BLaER1 treated with 17β-estradiol and CSF1 and Interleukin-3, amounts not matched to agents 10 nM and 100 nM (cell line): ENCODE data around the gene TEX11.

Source experiments
- H3K27ac ChIP-seq, 11 experiments: shearing (Covaris generic); formaldehyde crosslinking; 2 replicates each; pipeline ENCODE4 v1.8.1; 2022
- H3K27me3 ChIP-seq, 11 experiments: shearing (Covaris generic); formaldehyde crosslinking; 2 replicates each; pipeline ENCODE4 v1.8.1; 2022
- H3K36me3 ChIP-seq, 11 experiments: shearing (Covaris generic); formaldehyde crosslinking; 2 replicates each; pipeline ENCODE4 v1.8.1; 2022
- H3K4me1 ChIP-seq, 10 experiments: shearing (Covaris generic); formaldehyde crosslinking; 2 replicates each; pipeline ENCODE4 v1.8.1; 2022
- H3K4me2 ChIP-seq, 11 experiments: shearing (Covaris generic); formaldehyde crosslinking; 2 replicates each; pipeline ENCODE4 v1.8.1; 2022
- H3K4me3 ChIP-seq, 10 experiments: shearing (Covaris generic); formaldehyde crosslinking; 2 replicates each; pipeline ENCODE4 v1.8.1; 2022
- H3K9ac ChIP-seq, 11 experiments: shearing (Covaris generic); formaldehyde crosslinking; 2 replicates each; pipeline ENCODE4 v1.8.1; 2022
- H3K9me3 ChIP-seq, 11 experiments: shearing (Covaris generic); formaldehyde crosslinking; replicated peaks in 1 of 11; 2 replicates each; pipeline ENCODE4 v1.8.1; 2022
- H4K20me1 ChIP-seq, 11 experiments: shearing (Covaris generic); formaldehyde crosslinking; 2 replicates each; pipeline ENCODE4 v1.8.1; 2022
- Cebpa-rat ChIP-seq, 11 experiments: shearing (Covaris generic); IDR thresholded peaks; 2 replicates each; pipeline ENCODE4 v1.8.1; 2022

Gene TEX11

DNA sequence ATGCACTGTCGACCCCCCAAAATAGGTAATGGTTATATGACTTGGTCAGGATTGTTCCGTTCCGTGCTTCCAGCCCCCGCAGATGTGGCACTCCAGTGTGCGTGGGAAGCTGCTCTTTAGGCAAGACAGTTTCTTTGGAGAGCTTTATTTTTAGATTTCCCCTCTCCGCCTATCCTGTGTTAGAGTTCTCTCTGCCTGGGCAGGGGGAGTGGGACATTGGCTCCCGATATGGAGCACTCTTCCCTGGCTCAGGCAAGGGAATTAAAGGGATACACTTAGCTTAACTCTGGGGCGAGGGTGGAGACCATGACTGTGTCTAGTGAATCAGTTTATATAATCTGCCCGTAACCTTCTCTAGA, 427.9 kb downstream of the TEX11 start:
- Histone ChIP-seq H3K4me2 (peak overlapping the region; percentile 1 to 45 (median 25); a peak in 13 of 22 replicates), H3K27ac (no peak overlapping the region)
- TF ChIP-seq Cebpa-rat (IDR thresholded peaks at IDR 0.05) = no peak

DNA sequence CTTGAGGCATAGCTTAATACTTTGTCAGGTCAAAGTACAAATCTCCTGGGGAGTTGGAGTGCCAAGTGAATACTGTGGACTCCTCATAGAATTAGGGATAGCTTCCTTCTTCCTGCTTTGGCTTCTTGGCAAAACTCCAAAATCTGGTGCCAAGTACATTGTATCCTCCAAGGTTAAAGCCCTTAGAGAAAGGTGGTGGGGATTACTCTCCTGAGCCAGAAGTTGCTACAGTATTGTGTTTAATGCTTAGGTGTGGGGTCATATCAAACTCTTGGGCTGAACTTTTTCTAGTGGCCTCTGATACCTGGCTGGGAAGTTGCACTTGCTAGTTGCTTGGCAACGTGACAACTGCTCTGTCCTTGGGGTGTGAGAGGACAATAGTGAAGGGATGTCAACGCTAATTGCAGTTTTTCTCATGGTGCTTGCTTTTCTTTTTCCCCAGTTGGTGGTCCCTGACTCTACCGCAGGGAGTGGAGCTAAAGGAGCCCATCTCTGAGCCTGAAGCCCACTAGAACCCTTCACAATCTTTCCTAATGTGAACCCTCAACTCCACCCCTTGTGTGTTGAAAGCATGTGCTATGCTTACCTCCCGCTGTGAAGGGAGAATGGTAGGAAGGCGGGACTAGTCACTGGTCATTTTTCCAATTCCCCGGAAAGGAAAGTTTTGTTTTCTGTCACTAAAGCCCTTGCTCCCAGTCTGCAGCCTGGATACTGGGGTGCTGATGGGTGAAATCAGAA, 428.4 kb downstream of the TEX11 start:
- H4K20me1 ChIP-seq = peaks cover 0 to 67% (median 39%) of the 10 kb centered on the region in 11 experiments; a peak in 14 of 22 replicates

More for the DNA sequence above, 427.9 kb downstream of the TEX11 start:
- peaks cover 42 to 70% (median 52%) of the 10 kb centered on the region in 10 experiments for H3K4me1 ChIP-seq
- peaks cover 0 to 69% (median 39%) of the 10 kb centered on the region in 11 experiments; a peak in 14 of 22 replicates for H4K20me1 ChIP-seq
- H3K9ac ChIP-seq = no peak overlapping the region
- H3K9me3 ChIP-seq = no peaks in the 10 kb centered on the region
- peaks cover 0 to 53% (median 11%) of the 10 kb centered on the region in 11 experiments; a peak in 12 of 22 replicates for H3K36me3 ChIP-seq
- no peak overlapping the region for H3K4me3 ChIP-seq
- H3K27me3 ChIP-seq = peaks cover 96 to 100% (median 98%) of the 10 kb centered on the region in 11 experiments

DNA sequence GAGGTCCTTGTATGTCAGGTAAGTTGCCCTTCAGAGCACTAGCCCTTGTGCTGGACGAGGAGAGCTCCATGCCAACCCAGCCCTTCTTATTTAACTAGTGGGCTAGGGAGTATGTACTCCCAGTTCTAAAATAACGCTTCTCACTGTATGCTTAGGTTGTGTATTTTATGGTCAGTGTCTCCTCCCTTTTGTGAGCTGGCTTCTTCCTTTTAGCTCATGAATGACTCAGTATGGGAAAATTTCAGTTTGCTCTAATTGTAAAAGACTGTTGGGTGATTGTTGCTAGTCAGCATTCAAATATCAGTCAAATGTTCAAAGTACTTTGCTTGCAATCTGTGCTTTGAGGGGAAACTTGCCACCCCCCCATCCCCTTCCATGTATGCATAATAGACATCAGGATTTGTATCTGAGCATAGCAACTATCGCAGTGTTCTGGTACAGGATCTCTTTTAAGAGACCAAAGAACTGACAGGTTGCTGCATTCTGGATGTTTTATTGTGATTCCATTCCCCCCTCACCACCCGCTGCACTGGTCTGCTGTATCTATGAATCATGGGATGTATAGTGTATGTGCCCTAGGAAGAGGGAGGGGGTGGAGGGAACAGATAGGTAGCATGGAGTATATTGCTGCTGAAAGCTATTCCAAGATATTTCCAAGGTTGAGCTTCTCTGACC, 429.1 kb downstream of the TEX11 start:
- no peak for TF ChIP-seq Cebpa-rat (IDR thresholded peaks at IDR 0.05)
- Histone ChIP-seq H3K36me3 (peaks cover 0 to 41% (median 9%) of the 10 kb centered on the region in 11 experiments; a peak in 11 of 22 replicates), H3K9ac (no peak overlapping the region), H4K20me1 (peaks cover 0 to 68% (median 37%) of the 10 kb centered on the region in 11 experiments; a peak in 14 of 22 replicates), H3K4me1 (peaks cover 46 to 77% (median 54%) of the 10 kb centered on the region in 10 experiments), H3K27me3 (peaks cover 91 to 100% (median 98%) of the 10 kb centered on the region in 11 experiments), H3K4me3 (no peak overlapping the region), H3K9me3 (no peaks in the 10 kb centered on the region), H3K4me2 (peak overlapping the region in 5 of 11 experiments; percentile 3 to 30 (median 9); a peak in 5 of 22 replicates), H3K27ac (no peak overlapping the region)

More for the DNA sequence above, 428.4 kb downstream of the TEX11 start:
- Histone ChIP-seq H3K36me3 (peaks cover 0 to 47% (median 9%) of the 10 kb centered on the region in 11 experiments; a peak in 12 of 22 replicates), H3K4me3 (no peak overlapping the region), H3K27me3 (peaks cover 94 to 100% (median 98%) of the 10 kb centered on the region in 11 experiments), H3K4me2 (peak overlapping the region; percentile 1 to 45 (median 25); a peak in 11 of 22 replicates), H3K9me3 (no peaks in the 10 kb centered on the region), H3K4me1 (peaks cover 46 to 76% (median 54%) of the 10 kb centered on the region in 10 experiments), H3K27ac (no peak overlapping the region), H3K9ac (no peak overlapping the region)
- TF ChIP-seq Cebpa-rat (IDR thresholded peaks at IDR 0.05) = no peak
